Liver (tissue), 5 donors: ENCODE measurements around the gene GOSR2. TPM values are rescaled to one million over a fixed set of nuclear protein-coding genes. Genes with fewer than 3 reads are reported as not detected.

Experiments used
- polyA plus RNA-seq, 2 donors: library from polyadenylated mRNA; stranded (reverse) in 1 of 2; unstranded in 1 of 2; fragments of 200-250 nt in 1 of 2; fragments of >200 nt in 1 of 2; fragmentation: Nextera tagmentation in 1 of 2; extraction: Ambion mirVana in 1 of 2; gene quantifications; one replicate each; pipeline versions ENCODE4 v1.2.1 to v1.2.3, GENCODE V29; 2013 to 2015
- small RNA-seq: library from RNA; depleted of rRNA; stranded (forward); fragments of <200 nt; gene quantifications from one replicate; pipeline ENCODE3, GENCODE V24; 2014
- total RNA-seq, 2 donors: library from RNA; depleted of rRNA; stranded (reverse); fragments of >200 nt; gene quantifications; one replicate each; pipeline ENCODE4 v1.2.3, GENCODE V29; 2014
- donor health status: healthy.
- donor health status: healthy.
- donor health status: healthy.

Gene GOSR2
- total and polyA plus RNA-seq, 4 donors, result 19.9 to 43.8 (median 21.0) TPM

Small RNA genes within 50 kb of the gene (small RNA-seq; reads per million reads assigned to genes)
- gene MIR5089 (not detected), gene RNU6ATAC3P (not detected)

Other genes with a start within 250 kb of the GOSR2 start
- gene WNT3, start 104.5 kb upstream of the GOSR2 start, total RNA-seq, result 1 to 10 TPM in 1 of 2 donors, under 1 TPM in 1; 0.19 to 4.3 TPM
- 1 to 10 TPM; 2.1 to 3.3 TPM for gene WNT3, start 104.5 kb upstream of the GOSR2 start, polyA plus RNA-seq
- gene WNT9B, start 71.6 kb upstream of the GOSR2 start, total RNA-seq, result under 1 TPM; 0.08 to 0.14 TPM
- under 1 TPM in 1 of 2 donors, not detected in 1; 0.10 TPM for gene WNT9B, start 71.6 kb upstream of the GOSR2 start, polyA plus RNA-seq
- gene RPRML, start 56.1 kb downstream of the GOSR2 start, total RNA-seq, result not detected
- gene RPRML, start 56.1 kb downstream of the GOSR2 start, polyA plus RNA-seq, result under 1 TPM in 1 of 2 donors, not detected in 1; 0.06 TPM